ENCODE measurements around the gene CD244.
"Not testable (repeated sequence)": the region's sequence is repeated elsewhere in the genome, so short reads cannot be mapped to it uniquely, and the experiment has no call there.

The CD244 gene

GRCh38 chr1:160862203-160863060 is at the start of gene CD244:
Gene CD244, minus strand, starts transcription at chr1:160862887. Its CDS starts 210 bp downstream, at chr1:160862677.
- DNase-seq (ENCODE audit: low read depth in 3 of 3, low spot score in 1 of 3) = peak in 1 of 3 donors; percentile 6

GRCh38 chr1:160911925-160912324 is 49.2 kb upstream of the CD244 start:
- DNase-seq (ENCODE audit: low read depth in 3 of 3, low spot score in 1 of 3) = no peak

GRCh38 chr1:160911441-160911840 is 48.8 kb upstream of the CD244 start:
- DNase-seq (ENCODE audit: low read depth in 3 of 3, low spot score in 1 of 3) = no peak

- no peak for DNase-seq (ENCODE audit: low read depth in 3 of 3, low spot score in 1 of 3)
Measured at GRCh38 chr1:160910170-160910750, 47.6 kb upstream of the CD244 start.

GRCh38 chr1:160907976-160908375 is 45.3 kb upstream of the CD244 start:
- DNase-seq (ENCODE audit: low read depth in 3 of 3, low spot score in 1 of 3) = no peak

GRCh38 chr1:160905617-160905989 is 42.9 kb upstream of the CD244 start:
- DNase-seq (ENCODE audit: low read depth in 3 of 3, low spot score in 1 of 3) = no peak

- DNase-seq (ENCODE audit: low read depth in 3 of 3, low spot score in 1 of 3) = no peak
Measured at GRCh38 chr1:160904783-160905616, 42.3 kb upstream of the CD244 start.

- not testable (repeated sequence) for DNase-seq (ENCODE audit: low read depth in 3 of 3, low spot score in 1 of 3)
Measured at GRCh38 chr1:160902251-160902650, 39.6 kb upstream of the CD244 start.

GRCh38 chr1:160901768-160902167 is 39.1 kb upstream of the CD244 start:
- no peak for DNase-seq (ENCODE audit: low read depth in 3 of 3, low spot score in 1 of 3)

GRCh38 chr1:160900683-160901082 is 38.0 kb upstream of the CD244 start:
- DNase-seq (ENCODE audit: low read depth in 3 of 3, low spot score in 1 of 3) = not testable (repeated sequence)

GRCh38 chr1:160894368-160895135 is 31.9 kb upstream of the CD244 start:
- not testable (repeated sequence) for DNase-seq (ENCODE audit: low read depth in 3 of 3, low spot score in 1 of 3)

- DNase-seq (ENCODE audit: low read depth in 3 of 3, low spot score in 1 of 3) = no peak
Measured at GRCh38 chr1:160891474-160891873, 28.8 kb upstream of the CD244 start.

GRCh38 chr1:160888926-160889325 is 26.2 kb upstream of the CD244 start:
- no peak for DNase-seq (ENCODE audit: low read depth in 3 of 3, low spot score in 1 of 3)

- DNase-seq (ENCODE audit: low read depth in 3 of 3, low spot score in 1 of 3) = no peak
Measured at GRCh38 chr1:160887071-160887470, 24.4 kb upstream of the CD244 start.

GRCh38 chr1:160885042-160885441 is 22.4 kb upstream of the CD244 start, which contains the start of gene ITLN1:
Gene ITLN1, minus strand, starts transcription at chr1:160885180. Its CDS starts 303 bp downstream, at chr1:160884877.
- no peak for DNase-seq (ENCODE audit: low read depth in 3 of 3, low spot score in 1 of 3)

- DNase-seq (ENCODE audit: low read depth in 3 of 3, low spot score in 1 of 3) = no peak
Measured at GRCh38 chr1:160884579-160884978, 21.9 kb upstream of the CD244 start.

GRCh38 chr1:160883581-160884513 is 21.2 kb upstream of the CD244 start:
- no peak for DNase-seq (ENCODE audit: low read depth in 3 of 3, low spot score in 1 of 3)

GRCh38 chr1:160882582-160882981 is 19.9 kb upstream of the CD244 start:
- no peak for DNase-seq (ENCODE audit: low read depth in 3 of 3, low spot score in 1 of 3)

- not testable (repeated sequence) for DNase-seq (ENCODE audit: low read depth in 3 of 3, low spot score in 1 of 3)
Measured at GRCh38 chr1:160881264-160881663, 18.6 kb upstream of the CD244 start.

- DNase-seq (ENCODE audit: low read depth in 3 of 3, low spot score in 1 of 3) = no peak
Measured at GRCh38 chr1:160880216-160880615, 17.5 kb upstream of the CD244 start.
